ENCODE measurements around the gene GOLT1A.

The GOLT1A gene

GRCh38 chr1:204219971-204220616 is 6.3 kb upstream of the GOLT1A start:
- no peak for DNase-seq (ENCODE audit: low read depth in 2 of 2)

GRCh38 chr1:204218552-204218951 is 4.8 kb upstream of the GOLT1A start:
- DNase-seq (ENCODE audit: low read depth in 2 of 2): no peak

DNA sequence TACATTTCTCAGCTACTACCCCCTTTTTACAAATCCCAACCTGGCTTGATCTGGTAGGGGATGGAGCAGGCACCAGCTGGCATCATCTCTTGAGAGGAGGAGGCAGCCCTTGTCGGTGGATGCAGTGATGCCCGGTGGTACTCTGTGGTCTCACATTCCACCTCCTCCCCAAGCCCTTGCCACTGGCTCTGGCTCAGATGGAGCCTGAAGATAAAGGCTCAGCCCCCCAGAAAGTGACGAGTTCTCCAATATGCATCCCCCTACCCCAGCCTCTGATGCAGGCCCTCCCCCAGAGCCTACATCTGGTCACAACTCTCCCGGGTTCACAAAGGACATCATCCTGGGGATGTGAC is 3.8 kb upstream of the GOLT1A start:
- no peak for DNase-seq (ENCODE audit: low read depth in 2 of 2)

DNA sequence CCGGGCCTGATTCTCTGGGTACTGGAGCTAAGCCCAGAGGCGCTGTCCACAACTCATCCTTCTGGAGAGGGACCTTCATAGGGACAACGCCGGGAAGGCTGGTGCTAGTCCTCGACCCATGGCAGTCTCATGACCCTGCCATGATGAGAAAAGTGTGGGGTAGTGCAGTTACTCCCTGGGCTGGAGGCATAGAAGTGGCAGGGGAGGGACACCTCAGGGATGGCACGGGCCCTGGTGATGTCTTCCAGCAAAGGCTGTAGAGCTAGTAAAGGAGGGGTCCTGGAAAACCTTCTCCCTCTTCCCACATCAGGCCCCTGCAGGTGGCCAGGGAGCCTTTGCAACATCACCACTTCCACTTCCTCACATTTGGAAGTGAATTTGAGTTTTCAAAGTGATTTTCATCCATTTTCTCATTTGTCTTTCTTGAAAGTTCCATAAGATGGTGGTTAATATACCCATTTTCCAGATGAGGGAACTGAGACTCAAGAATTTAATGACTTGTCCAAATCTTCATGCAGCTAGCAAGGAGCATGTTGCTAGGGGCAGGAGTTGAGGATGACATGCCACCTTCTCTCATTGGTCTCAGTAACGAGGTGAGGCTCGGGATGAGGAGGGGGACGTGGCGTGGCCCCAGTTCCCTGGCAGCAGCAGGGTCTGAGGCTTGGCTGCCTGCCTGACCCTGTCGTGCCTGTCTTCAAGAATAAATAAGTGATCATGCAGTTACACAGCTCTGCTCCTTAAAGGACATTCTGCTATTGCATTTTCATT is 3.3 kb upstream of the GOLT1A start:
- no peak for DNase-seq (ENCODE audit: low read depth in 2 of 2)

GRCh38 chr1:204216236-204216635 is 2.4 kb upstream of the GOLT1A start:
- no peak for DNase-seq (ENCODE audit: low read depth in 2 of 2)

GRCh38 chr1:204212715-204213114 is 1.1 kb downstream of the GOLT1A start:
- DNase-seq (ENCODE audit: low read depth in 2 of 2): no peak

DNA sequence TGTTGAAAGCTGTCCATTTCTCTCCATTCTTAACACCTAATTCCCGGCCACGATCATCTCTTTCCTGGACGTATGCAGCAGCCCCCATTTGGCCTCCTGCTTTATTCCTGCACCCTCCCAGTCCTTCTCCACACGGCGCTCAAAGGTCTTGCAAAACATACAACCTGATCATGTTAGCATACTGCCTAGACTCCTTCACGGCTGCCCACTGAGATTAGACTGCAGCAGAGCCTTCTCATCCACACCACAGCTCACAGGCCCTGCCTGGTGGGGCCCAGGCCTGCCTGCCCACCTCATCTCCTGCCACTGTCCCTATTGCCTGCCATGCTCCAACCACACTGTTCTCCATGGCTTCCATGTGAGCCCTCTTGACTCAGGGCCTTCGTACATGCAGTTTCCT is 2.7 kb downstream of the GOLT1A start:
- DNase-seq (ENCODE audit: low read depth in 2 of 2): no peak

- peak; percentile 39 to 47 for DNase-seq (ENCODE audit: low read depth in 2 of 2)
Measured at GRCh38 chr1:204207136-204207616, 6.6 kb downstream of the GOLT1A start.

GRCh38 chr1:204206121-204206520 is 7.7 kb downstream of the GOLT1A start:
- DNase-seq (ENCODE audit: low read depth in 2 of 2): no peak

DNA sequence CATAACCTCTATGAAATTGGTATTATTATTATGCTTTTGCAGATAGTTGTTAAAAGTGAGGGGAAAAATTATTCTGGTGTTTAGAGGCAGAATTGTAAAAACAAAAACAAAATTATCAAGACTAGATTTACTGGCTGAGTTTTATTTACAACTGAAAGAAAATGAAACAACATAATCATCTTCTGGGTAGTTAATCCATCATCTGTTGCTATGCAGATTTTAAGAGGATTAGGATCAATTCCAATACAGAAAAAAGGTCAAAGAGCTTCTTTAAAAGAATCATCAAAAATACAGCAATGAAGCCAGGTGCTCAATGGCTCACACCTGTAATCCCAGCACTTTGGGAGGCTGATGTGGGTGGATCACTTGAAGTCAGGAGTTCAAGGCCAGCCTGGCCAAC is 8.3 kb downstream of the GOLT1A start:
- DNase-seq (ENCODE audit: low read depth in 2 of 2): no peak

GRCh38 chr1:204204944-204205343 is 8.8 kb downstream of the GOLT1A start:
- no peak for DNase-seq (ENCODE audit: low read depth in 2 of 2)

GRCh38 chr1:204203206-204203767 is 10.5 kb downstream of the GOLT1A start:
- no peak for DNase-seq (ENCODE audit: low read depth in 2 of 2)

DNA sequence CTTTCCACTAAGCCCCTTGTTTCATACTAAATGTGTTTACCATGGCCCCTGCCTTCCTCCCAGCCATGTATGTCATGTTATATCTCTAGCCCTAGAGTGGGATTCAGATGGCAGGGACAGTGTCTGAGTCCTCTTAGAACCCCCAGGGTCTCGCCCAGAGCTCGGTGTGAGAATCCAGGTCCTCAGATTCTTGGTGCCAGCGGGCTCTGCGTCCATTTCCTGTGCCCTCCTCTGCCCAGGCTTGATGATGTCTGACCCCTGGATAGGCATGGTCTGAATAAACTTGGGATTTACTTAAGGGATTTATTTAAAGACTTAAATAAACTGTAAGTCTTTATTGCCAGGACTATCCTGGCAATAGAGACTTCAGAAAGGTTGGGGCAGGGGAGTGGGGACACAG is 11.3 kb downstream of the GOLT1A start:
- no peak for DNase-seq (ENCODE audit: low read depth in 2 of 2)

GRCh38 chr1:204201348-204202040 is 12.3 kb downstream of the GOLT1A start:
- no peak for DNase-seq (ENCODE audit: low read depth in 2 of 2)

GRCh38 chr1:204199579-204199978 is 14.2 kb downstream of the GOLT1A start:
- DNase-seq (ENCODE audit: low read depth in 2 of 2): no peak

DNA sequence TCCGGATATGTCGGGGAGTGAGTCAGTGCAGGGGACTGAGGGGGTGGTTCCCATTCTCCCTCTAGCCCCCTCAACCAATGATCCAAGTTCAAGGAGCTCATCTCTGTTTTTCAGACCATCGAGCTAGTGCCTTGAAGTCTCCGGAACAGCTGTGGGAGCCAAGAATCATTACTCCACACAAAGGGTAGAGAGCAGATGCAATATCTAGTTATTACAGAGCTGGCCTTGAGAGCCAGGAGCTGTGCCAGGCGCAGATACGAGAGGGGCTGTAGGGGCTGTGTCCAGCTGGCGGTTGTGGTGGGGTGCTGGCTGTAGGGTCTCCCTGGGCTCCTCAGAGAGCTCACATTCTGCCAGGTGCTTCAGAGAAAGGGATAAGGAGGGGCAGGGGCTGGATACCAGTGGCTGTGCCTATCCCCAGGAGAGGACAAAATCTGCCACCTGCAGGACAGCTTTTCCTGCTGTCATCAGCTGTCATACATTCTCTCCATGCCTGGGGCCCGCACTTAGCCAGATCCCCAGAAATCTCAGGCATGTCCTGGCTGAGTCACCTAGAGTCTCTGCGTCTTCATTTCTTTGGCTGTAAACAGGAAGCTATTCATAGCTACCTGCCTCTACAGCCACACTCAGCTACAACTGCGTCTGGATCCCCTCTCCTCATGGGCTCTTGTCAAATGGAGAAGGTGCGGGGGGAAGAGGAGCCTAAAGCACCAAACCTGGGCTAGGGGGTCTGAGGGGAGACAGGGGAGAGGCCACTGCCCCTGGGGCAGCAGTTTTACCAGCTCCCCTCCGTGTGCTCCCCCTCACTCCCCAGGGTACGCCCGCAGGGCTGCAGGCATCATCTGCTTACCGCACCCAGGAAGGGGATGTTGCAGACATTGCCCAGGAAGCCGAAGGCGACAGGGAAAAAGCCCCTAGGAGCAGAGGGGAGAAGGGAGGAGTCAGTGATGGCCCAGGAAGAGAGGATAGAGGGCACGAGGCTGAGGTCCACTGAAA is 15.1 kb downstream of the GOLT1A start:
- DNase-seq (ENCODE audit: low read depth in 2 of 2): no peak

DNA sequence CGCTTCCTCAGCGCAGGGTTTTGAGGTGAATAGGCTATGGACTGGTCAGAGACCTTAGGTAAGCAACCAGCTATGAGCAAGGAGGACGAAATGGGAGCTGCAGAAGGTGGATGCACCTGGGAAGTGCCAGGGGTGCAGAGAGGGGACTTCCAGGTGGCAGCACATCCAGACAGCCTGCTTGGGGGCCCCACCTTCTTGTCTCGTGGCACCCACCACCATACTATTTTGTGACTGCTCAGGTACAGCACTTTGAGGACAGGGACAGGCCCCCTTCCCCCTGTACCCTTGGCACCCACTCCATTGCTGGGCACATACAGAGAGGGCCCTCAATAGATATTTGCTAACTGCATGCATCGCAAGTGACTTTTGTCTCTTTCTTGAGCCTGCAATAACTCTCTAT is 16.7 kb downstream of the GOLT1A start:
- DNase-seq (ENCODE audit: low read depth in 2 of 2): no peak

- DNase-seq (ENCODE audit: low read depth in 2 of 2): no peak
Measured at GRCh38 chr1:204196068-204196795, 17.6 kb downstream of the GOLT1A start, which contains the start of gene KISS1. Gene KISS1 (minus strand): TSS chr1:204196491. CDS start chr1:204192876, 3,615 bp downstream.

DNA sequence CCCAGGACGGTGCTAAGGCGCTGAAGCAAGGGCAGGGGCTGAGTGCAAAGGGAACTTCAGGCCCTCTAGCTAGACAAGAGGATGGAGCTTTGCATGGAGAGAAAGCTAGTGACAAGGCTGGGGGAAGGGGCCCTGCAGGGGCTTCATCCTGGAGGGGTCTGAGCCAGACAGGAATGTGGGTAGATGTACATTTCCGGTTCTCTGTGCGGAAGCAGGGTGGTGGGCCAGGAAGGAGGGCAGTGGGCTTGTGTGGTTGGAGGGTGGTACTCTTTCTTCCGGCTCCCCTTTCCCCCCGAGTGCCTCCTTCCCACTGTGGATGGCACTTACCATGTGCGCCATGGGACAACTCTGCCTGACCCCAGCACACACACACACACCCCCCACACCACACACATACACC is 19.0 kb downstream of the GOLT1A start:
- no peak for DNase-seq (ENCODE audit: low read depth in 2 of 2)

GRCh38 chr1:204194080-204194479 is 19.7 kb downstream of the GOLT1A start:
- no peak for DNase-seq (ENCODE audit: low read depth in 2 of 2)

Data from stimulated activated CD8-positive, alpha-beta memory T cell treated with anti-CD3 and anti-CD28 coated beads, Interleukin-15, amount 100 ng/mL, for 4 hours (primary cell).